GM13976 (cell line): ENCODE results near the gene PWWP2B.
"Not testable (repeated sequence)": the region's sequence is repeated elsewhere in the genome, so short reads cannot be mapped to it uniquely, and the experiment has no call there.

Experiments used
- DNase-seq: peaks from one replicate; pipeline ENCODE4 v3.0.0; 2012; ENCODE audit warnings: low spot score
- CTCF ChIP-seq: IDR thresholded peaks from 2 replicates; pipeline ENCODE4 v1.5.1; 2012; ENCODE audit warnings: borderline replicate concordance, mild to moderate bottlenecking; ENCODE audit not compliant: insufficient read depth; ENCODE audit errors: extremely low read depth, missing control alignments, control extremely low read depth
- in situ Hi-C: fragments of 300-500 bp; cut with MboI; formaldehyde crosslinking; loops from one replicate; pipeline ENCODE4 v1.12.0; 2022; ENCODE audit warnings: low sequenced_read_pairs, mixed read lengths, inconsistent platforms; ENCODE audit not compliant: unreplicated experiment

Gene PWWP2B

GRCh38 chr10:132430861-132431271 lies 33.9 kb downstream of the PWWP2B start:
- no peak for TF ChIP-seq CTCF
- in situ Hi-C loops = no loop called here
- DNase-seq = no peak

DNA sequence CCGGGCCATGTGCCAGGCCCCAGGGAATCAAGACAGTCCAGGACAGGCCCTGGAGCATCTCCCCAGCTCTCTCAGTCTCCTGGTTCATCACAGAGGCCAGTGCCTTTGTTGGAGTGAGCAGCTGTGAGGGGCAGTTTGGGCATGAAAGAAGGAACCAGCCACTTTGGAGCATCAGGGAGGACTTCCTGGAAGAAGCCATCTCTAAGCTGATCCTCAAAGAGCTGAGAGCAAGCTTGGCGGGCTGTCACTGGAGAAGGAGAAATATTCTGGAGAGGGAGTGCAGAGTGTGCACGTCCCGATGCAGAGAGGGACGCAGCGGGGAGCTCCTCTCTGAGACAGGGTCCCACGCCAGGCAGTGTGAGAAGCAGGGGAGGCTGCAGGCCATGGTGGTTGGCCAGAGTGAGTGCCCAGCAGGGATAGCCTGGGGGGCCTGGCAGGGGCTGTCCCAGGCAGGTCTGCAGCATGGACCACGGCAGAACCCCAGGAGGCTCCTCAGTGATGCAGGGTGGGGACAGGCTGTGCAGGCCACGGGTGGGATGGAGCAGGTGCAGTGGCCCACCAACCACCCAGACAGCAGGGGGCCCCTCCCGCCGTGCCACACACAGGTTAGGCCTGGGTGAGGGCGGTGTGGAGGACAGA lies 34.7 kb downstream of the PWWP2B start:
- DNase-seq = no peak
- in situ Hi-C loops = no loop called here
- TF ChIP-seq CTCF = no peak

GRCh38 chr10:132432176-132432540 lies 35.2 kb downstream of the PWWP2B start:
- in situ Hi-C loops = no loop called here
- no peak for DNase-seq
- TF ChIP-seq CTCF = no peak

DNA sequence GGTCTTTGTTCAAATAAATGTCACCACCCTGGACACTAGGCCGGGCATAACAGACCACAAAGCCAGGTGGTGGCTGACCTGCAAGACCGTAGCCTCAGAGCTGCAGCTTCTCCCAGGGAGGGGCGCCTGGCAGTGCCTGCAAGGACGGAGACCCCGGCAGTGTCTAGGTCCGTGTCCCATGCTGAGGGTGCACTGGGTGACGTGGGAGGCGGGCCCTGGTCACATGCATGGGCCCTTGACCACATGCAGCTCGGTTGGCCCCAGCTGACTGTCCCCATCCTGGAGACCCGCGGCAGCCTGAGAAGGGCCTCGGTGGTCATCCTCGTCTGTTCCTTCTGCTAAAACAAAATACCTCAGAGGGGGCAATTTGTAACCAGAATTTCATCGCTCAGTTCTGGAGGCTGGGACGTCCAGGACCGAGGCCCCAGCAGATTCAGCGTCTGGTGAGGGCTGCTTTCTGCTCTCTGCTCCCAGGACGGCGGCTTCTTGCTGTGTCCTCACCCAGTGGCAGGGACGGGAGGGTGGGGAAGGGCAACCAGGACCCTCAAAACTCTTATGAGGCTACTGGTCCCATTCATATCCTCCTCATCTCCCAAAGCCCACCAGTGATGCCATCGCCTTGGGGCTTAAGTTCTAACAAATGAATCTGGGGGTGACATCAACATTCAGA lies 36.8 kb downstream of the PWWP2B start:
- in situ Hi-C loops = no loop called here
- no peak for TF ChIP-seq CTCF

GRCh38 chr10:132434405-132435005 lies 37.5 kb downstream of the PWWP2B start:
- in situ Hi-C loops = no loop called here
- DNase-seq = no peak
- no peak for TF ChIP-seq CTCF

More for the DNA sequence above, 36.8 kb downstream of the PWWP2B start:
- no peak for DNase-seq

DNA sequence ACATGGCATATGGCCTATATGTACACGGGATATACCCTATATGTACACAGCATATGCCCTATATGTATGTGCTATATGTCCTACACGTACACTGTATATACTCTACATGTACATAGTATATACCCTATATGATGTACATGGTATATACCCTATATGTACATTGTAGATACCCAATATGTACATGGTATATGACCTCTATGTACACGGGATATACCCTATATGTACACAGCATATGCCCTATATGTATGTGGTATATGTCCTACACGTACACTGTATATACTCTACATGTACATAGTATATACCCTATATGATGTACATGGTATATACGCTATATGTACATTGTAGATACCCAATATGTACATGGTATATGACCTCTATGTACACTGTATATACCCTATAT lies 38.3 kb downstream of the PWWP2B start:
- DNase-seq, in situ Hi-C loops: not testable (repeated sequence)

GRCh38 chr10:132436096-132436495 lies 39.1 kb downstream of the PWWP2B start:
- in situ Hi-C loops, DNase-seq: not testable (repeated sequence)
